ENCODE measurements around the gene MAEA.

Gene MAEA

DNA sequence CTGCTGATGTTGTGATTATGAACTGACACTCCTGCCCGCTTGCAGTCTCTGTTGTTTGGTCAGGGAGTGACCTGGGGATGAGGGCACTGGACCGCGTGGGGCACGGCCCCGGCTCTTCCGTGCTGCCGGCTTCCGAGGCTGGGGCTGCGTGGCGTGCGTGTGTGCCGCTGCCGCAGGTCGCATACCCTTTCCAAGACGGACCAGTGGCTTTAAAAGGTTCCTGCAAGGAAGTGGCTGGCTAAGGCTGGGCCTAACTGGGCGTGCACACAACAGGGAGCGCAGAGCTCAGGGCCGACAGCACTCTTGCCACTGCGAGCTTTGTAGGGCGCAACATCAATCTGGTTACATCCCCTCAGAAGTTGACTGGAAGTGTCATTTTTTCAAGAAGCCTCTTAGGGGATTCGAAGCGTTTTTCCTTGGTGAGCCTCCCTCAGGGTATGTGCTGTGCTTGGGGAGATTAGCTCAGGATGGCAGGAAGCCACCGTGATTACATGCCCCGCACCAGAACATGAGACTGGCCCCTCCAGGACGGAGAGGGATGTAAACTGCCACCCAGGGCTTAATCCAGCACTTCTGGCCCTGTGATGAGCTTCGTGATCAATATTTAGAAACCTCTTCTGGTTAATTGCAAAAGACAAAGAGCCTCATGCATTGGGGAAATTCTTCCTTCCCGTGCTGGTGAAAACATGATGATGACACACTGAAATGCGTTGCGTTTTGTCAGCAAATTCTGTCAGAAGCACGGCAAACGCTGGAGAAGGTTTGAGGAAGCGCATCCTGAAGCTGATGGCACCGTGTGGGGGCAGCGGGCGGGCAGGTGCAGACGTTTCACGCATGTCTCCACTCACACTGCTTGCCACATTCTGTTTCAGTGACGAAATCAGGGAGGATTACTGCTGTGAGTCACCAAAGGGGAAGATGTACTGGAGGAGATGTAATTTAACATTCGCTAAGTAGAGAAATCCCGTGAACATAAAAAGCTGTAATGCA, 11.1 kb downstream of the MAEA start:
- no peak for DNase-seq (ENCODE audit: low read depth)

DNA sequence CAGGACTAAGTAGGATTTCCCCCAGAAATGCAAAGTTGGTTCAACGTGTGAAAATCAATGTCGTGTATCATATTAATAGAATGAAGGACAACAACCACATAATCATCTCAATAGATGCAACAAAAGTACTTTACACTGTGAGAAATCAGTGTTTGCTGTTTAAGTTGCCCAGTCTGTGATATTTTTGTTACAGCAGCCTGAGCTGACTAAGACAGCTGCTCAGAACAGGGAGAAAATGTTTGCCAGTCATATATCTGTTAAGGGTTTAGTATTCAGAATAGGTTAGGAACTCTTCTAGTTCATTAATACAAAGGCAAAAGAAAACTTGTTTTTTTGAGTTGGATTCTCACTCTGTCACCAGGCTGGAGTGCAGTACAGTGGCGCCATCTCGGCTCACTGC, 12.5 kb downstream of the MAEA start:
- DNase-seq (ENCODE audit: low read depth), result no peak

DNA sequence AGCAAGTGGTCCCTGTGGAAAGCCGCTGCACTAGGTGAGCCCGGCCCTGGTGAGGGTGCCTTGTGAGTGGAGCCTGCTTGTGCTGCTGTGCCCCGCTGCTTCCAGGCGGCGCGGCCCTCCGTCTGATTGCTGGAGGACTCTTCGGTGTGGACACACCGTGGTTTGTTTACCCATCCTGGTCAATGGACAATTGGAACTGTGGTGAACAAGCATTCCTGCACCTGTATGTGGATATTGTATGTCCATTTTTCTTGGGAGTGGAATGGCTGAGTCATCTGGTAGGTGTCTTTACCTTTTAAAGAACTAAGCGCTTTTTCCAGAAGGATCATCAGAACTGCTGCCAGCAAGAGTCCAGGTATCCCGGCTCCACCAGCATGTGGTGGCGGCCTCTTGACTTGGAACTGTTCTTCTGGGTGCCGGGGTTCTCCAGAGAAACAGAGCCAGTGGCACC, 15.6 kb downstream of the MAEA start:
- DNase-seq (ENCODE audit: low read depth), result no peak

DNA sequence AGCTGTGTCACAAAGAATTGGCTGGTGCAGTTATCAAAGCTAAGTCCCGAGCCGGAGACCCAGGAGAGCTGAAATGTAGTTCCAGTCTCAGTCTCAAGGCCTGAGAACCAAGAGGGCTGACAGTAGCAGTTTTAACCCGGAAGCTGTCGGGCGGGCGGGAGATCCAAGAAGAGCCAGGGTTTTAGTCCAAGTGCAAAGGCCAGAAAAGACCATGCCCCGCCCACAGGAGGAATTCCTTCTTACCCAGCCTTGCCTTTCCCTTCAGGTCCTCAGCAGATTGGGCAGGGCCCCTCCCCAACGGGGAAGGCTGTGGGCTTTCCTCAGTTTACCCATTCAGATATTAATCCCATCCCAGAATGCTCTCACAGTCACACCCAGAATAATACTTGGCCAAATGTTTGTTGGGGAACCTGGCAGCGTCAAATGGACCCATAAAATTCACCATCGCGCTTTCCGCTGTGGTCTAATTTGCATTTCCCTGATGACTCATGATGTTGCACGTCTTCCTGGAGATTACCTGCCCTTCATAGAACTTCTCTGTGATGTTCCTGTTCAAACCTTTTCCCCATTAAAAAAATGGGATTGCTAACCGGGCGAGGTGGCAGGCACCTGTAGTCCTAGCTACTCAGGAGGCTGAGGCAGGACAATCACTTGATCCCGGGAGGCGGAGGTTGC, 16.2 kb downstream of the MAEA start:
- no peak for DNase-seq (ENCODE audit: low read depth)

DNA sequence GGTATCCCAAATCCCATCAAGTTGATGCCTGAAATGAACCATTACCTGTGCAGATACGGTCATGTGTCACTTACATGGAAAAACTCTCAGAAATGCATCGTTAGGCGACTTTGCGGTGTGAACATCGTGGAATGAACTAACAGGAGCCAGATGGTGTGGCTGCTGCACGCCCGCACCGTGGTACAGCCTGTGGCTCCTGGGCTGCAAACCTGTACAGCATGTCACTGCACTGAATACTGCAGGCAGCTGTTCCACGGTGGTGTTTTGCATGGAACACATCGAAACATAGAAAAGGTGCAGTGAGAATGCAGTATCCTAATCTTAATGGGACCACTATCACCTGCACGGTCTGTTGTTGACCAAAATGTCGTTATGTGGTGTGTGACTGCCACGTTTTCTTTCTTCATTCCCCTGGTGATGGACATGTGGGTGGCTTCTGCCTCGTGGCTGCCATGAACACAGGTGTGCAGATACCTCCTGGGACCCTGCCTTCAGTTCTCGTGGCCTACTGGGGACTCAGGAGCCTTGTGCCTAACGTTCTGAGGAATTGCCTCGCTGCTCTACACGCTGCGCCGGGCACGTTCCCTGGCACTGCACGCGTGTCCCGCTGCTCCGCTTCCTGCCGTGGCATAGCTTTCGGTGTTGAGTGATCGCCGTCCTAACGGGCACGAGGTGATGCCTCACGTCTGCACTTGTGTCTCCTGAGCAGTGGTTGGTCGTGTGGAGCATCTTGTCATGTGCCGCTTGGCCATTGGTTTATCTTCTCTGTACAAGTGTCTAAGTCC, 18.5 kb downstream of the MAEA start:
- DNase-seq (ENCODE audit: low read depth), result no peak

DNA sequence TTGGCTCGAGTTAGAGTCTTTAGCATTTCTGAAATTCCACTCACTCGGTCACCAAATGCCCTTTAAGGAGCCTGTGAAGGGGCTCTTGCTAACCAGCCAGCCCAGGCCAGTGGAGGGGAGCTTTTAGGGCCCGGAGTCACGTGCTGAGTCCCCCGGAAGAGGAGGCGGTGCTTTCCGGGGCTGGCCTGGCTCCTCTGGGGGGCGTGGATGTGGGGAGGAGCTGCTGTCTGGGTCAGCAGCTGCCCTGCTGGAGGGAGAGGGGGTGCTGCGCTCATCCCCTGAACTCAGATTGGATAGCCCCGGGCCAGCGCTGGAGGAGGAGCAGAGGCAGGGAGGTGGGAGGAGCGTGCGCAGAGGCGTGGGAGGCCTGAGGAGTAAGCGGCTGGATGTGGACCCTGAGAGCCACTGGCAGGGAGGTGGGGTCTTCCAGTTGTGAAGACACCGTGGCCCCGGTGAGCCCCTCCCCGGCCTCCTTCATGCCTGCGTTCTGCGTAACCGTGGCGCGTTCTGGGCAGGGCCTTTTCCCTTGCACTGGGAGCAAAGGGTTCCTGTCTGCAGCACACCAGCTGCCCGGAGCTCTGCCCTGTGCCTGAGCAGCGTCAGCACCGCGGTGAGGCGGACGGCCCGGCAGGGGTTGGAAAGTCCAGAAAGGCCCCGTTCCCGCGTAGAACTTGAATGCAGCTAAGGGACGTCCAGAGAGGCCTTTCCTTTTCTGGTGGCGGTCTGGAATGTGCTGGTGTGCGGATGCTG, 19.7 kb downstream of the MAEA start:
- DNase-seq (ENCODE audit: low read depth), result peak; percentile 37

DNA sequence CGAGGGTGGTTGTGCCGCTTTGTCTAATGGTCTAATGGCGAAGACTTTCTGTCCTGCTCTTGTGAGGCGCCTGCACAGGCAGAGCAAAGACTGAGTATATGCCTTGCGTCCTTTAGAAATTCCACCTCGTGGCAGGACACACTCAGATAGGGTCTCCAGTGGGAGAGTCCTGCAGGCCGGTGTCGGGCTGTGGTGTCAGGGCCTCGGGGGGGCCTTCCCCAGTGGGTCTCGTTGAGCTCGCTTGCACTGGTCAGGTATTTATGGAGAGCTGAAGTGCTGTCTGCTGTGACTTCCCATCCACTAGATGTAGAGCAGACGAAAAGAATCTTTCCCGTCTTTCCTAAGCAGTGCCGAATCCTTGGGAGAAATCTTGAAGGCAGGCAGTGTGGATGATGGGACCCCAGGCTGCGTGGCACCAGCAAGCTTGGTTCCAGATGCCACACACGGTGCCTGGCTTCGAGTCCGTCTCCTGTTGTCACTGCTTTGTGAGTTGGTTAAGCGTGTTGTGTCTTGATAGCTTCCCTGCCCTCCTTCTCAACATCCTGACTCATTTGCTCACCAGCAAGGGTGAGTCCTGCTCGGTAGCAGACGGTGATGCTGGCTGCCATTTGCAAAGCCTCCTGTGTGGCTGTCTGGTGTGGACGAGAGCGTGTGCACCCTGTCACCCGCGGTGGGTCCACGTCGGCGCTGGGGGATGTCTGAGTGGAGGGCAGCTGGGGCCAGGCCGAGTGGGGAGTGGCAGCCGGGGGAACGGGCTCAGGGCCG, 20.5 kb downstream of the MAEA start:
- no peak for DNase-seq (ENCODE audit: low read depth)

DNA sequence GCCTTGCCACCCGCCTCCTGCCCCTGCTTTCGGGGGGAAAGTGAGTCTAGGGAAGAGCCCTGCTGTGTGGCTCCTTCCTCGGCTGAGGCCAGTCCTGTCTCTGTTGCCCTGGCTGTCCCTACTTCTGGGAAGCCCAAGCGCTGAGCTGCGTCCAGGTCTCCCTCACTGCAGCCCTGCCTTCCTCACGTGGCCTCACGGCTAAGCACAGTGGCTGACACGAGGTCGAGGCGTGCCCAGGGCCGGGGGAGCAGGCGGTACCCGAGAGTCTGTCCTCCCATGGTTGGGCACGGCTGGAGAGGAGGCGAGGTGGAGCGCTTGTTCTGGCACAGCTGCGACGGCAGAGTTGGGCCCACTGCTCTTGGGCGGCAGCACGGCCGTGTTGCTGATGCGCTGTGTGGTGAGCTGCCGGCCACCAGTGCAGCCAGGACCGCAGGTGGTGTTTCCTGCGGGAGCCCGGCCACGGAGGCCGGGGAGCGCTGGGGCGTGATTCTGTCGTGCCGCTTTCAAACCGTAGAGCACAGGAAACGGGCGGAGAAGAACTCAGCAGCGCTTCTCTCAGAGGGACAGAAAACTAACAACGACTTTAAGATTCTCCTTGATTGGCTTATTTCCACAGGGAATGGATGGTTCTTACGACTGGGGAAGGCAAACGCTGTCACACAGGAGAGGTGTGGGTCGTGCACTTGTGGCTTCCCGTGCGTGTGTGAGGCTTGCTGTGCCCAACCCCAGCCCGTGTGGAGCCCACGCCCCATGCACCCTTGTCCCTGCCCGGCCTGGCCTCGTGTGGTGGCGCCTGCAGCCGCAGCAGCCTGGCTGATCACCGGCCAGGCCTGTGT, 21.3 kb downstream of the MAEA start:
- DNase-seq (ENCODE audit: low read depth), result no peak

DNA sequence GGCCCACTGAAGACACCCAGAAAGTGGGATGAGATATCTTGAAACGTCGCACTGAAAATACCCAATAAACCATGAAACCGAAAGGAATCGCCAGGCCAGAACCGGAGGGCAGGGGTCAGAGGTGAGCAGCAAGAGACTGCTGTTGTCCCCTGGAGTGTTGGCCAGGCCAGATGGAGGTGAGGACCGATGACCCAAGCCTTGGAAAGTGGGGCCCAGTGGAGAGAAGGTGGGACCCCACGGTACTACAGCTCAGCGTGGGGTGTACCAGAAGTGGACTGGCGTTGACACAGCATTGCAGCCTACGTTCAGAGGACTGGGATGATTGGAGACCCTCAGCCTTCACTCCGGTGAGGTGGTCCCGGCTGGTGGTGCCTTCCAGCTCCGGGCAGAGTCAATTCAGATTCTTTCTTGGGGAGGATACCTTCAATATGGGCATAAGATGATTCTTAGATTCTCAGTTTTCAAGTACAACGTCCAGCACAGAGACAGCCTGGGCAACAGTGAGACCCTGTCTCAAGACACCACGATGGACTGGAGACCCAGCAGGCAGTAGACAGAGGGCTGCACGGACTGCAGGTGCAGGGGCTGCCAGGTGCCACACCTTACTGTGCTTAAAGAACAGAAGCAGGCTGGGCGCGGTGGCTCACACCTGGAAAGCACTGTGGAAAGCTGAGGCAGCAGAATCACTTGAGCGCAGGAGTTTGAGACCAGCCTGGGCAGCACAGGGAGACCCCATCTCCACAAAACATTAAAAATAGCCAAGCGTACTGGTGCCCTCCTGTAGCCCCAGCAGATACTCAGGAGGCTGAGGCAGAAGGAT, 23.3 kb downstream of the MAEA start:
- no peak for DNase-seq (ENCODE audit: low read depth)

DNA sequence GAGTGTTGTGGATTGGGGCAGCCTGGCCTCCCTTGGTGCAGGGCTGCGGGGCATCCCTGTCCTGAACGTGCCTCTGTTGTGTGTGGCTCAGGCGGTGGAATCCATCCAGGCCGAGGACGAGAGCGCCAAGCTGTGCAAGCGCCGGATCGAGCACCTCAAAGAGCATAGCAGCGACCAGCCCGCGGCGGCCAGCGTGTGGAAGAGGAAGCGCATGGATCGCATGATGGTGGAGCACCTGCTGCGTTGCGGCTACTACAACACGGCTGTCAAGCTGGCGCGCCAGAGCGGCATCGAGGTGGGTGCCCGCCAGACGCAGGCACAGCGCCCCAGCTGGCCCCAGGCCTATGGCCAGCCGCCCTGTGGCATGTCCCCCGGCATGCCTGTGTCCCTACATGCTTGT, 25.6 kb downstream of the MAEA start:
- no peak for DNase-seq (ENCODE audit: low read depth)

DNA sequence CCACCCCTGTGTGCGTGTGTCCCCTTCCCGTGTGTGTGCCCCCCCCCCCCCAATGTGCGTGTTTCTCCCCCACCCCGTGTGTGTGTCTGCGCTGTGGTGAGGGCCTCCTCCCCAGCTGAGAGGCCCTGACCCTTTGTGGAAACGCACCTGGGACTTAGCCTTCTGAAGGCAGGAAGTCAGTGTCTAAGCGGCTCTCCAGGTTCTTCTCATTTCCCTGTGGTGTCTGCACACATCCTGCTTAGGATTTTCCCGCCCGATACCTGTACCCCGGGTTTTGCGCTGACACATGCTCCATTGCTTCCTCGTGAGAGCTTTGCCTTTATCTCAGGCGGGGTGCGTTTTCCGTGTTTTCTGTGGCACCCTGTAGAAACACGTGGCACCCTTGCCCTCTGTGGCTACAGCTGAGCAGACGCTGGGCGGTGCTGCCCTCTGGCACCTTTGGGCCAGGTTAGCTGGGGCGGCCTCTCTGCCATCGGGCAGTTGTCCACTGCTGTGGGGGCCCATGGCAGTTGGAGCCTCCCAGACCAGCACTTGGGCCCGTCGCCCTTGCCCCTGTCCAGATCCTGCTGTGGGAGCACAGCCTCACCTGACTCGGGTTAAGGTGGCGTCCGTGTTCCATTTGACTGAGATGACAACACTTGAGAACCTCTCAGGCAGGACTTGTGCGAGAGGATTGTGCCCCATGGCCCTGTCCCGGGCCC, 26.3 kb downstream of the MAEA start:
- DNase-seq (ENCODE audit: low read depth), result no peak

DNA sequence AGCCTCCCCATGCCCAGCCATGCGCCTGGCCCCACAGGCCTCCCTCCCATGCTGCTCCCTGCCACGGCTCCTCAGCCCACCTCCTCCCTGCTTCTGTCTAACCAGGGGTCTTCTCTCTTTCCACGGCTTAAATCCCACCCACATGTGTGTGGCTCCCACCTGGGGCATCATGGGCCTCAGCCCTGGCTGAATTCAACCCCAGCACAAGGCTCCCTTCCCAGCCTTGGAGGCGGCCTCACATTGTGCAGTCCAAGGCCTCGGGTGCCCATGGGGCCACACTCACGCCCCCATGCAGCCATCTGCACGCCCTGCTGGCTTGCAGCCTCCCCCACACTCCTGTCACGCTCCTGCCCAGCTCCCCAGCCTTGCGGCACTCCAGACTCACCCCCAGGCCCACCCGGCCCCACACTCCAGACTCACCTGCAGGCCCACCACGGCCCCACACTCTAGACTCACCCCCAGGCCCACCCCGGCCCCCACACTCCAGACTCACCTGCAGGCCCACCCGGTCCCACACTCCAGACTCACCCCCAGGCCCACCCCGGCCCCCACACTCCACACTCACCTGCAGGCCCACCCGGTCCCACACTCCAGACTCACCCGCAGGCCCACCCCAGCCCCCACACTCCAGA, 27.0 kb downstream of the MAEA start:
- no peak for DNase-seq (ENCODE audit: low read depth)

DNA sequence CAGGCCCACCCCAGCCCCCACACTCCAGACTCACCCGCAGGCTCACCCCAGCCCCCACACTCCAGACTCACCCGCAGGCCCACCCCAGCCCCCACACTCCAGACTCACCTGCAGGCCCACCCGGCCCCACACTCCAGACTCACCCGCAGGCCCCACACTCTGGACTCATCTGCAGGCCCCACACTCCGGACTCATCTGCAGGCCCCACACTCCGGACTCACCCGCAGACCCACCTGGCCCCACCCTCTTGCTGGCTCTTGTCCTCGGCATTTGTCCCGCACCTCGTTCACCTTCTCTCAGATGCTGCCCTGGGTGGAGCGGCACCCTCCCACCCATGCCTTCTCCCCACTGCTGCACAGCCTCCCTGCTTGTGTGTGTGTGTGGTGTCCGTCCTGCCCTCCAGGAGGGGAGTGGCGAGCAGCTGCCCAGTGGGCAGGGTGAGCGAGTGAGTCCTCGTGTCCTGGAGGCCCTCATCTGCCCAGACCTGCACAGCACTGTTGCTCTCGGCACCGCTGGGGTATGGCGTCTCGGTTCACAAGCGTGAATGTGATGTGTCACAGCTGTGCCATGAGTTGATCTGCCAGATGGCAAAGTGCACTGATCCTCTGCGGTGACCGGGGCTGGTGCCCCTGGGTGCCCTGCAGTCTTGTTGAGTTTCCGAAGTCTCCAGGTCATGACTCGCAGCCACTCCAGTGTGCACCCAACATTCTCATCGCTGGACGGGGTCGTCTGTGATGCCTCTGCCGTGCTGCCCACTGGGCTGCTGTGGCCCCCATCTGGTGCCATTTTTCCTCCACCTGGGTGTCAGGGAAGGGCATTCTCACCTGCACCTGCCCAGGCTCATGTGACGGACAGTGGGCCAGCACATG, 27.7 kb downstream of the MAEA start:
- no peak for DNase-seq (ENCODE audit: low read depth)

DNA sequence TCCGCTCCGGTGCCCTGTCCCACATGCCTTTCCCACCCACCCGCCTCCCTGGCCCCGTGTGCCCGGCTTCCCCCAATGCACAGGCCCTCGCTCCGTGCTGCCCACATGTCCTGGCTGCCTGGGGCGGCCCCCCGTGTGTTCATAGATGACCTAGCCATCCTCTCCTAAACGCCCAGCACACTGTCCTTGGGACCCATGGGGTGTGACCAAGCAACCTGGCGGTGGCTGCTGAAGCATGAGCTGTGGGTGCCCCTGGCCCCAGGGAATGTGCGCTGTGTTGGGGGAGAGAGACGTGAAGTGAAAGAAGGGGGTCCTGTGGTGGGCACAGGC, 28.3 kb downstream of the MAEA start:
- no peak for DNase-seq (ENCODE audit: low read depth)

DNA sequence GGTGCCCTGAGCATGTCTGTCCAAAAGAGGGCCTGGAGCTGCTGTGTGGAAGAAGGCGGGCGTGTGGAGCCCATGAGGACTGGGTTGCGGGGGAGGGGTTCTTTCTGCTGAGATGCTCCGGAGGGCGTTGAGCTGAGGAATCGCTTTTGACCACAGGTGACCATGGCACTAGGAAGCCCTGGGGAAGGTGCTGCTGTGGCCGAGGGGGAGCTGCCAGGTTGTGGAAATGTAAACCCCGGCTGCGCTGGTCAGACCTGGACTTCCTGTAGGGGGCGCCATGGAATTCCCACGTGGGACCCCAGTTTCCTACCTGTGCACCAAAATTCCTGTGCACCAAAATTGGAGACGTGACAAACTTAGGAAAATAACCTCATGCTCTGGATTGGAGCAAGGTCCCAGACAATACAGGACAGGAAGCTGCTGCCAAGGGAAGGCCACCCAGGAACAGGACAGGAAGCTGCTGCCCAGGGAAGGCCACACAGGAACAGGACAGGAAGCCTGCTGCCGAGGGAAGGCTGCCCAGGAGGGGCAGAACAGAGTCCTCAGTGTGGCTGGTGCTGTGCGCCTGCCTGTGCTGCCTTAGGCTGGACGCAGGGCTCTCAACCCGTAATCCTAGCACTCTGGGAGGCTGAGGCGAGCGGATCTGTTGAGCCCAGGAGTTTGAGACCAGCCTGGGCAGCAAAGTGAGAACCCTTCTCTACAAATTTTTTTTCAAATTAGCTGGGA, 29.0 kb downstream of the MAEA start:
- DNase-seq (ENCODE audit: low read depth), result no peak

DNA sequence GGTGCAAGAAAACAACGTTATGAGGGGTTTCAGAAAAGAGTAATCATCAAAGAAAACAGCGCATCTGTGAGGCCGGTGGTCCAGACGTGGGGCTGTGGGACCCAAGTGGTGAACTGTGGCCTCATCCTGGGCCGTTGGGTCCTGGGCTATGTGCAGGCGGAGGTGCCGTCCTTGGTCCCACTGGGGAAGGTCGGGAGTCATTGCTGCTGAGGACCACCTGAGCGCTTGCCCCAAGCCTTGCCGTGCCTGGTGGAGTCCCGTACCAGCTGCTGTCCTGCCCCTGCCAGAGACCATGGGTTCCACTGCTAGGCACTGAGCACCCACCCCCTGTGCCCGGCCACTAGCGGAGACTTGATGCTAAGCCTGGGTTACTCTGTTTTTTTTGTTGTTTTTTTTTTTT, 31.8 kb downstream of the MAEA start:
- no peak for DNase-seq (ENCODE audit: low read depth)

Data from stimulated activated CD8-positive, alpha-beta memory T cell treated with anti-CD3 and anti-CD28 coated beads, Interleukin-12 subunit alpha, Interleukin-12 subunit beta, amount 100 ng/mL, for 4 hours (primary cell).